ENCODE data around the gene THOP1. TPM values are rescaled to one million over a fixed set of nuclear protein-coding genes. Genes with fewer than 3 reads are reported as not detected.

The THOP1 gene
- total RNA-seq, 1 donor from 2014 or later = 173 TPM

DNA sequence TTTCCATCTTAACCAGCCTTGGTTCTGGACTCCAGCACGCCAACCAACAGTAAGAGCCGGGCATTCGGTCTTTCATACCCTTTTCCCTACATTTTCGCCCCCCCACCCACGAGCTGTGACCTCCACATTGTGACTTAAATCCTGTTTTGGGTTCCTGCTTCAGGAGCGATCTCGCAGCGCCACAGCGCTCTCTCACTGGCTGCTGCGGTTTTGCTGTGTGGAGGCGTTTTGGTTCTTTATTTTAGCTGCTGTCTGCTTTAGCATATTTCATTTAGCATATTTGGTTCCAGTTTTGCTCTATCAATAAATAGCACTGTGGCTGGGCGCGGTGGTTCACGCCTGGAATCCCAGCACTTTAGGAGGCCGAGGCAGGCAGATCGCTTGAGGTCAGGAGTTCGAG lies 25.9 kb upstream of the THOP1 start:
- TF ChIP-seq, protein P1, sequence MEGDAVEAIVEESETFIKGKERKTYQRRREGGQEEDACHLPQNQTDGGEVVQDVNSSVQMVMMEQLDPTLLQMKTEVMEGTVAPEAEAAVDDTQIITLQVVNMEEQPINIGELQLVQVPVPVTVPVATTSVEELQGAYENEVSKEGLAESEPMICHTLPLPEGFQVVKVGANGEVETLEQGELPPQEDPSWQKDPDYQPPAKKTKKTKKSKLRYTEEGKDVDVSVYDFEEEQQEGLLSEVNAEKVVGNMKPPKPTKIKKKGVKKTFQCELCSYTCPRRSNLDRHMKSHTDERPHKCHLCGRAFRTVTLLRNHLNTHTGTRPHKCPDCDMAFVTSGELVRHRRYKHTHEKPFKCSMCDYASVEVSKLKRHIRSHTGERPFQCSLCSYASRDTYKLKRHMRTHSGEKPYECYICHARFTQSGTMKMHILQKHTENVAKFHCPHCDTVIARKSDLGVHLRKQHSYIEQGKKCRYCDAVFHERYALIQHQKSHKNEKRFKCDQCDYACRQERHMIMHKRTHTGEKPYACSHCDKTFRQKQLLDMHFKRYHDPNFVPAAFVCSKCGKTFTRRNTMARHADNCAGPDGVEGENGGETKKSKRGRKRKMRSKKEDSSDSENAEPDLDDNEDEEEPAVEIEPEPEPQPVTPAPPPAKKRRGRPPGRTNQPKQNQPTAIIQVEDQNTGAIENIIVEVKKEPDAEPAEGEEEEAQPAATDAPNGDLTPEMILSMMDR (conservative IDR thresholded peaks at IDR 0.05) = no peak
- no peaks in the 10 kb centered on the region for H3K9me3 Mint-ChIP-seq
- DNase-seq (ENCODE audit: low read depth, low spot score) = no peak
- no peak overlapping the region for H3K27ac Mint-ChIP-seq (ENCODE audit: unreplicated experiment)
- no peaks in the 10 kb centered on the region for H3K4me1 Mint-ChIP-seq
- peaks cover 8% of the 10 kb centered on the region for H3K36me3 Mint-ChIP-seq (ENCODE audit: low read depth)
- H3K4me3 Mint-ChIP-seq = no peak overlapping the region
- no peaks in the 10 kb centered on the region for H3K27me3 Mint-ChIP-seq (ENCODE audit: low read depth)

DNA sequence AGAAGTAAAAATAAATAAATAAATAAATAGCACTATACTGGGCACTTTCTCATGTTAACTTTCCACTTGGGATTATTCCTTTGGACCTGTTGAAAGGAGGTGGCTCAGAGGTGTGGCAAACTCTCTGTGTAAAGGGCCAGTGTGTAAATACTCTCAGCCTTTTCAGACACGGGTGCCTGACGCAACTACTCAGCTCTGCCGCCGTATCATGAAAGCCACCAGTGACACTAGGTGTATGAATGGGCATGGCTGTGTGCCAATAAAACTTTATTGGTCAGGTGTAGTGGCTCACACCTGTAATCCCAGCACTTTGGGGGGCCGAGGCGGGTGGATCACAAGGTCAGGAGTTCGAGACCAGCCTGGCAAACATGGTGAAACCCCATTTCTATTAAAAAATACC lies 25.3 kb upstream of the THOP1 start:
- no peak for DNase-seq (ENCODE audit: low read depth, low spot score)
- H3K4me3 Mint-ChIP-seq = no peak overlapping the region
- no peaks in the 10 kb centered on the region for H3K9me3 Mint-ChIP-seq
- H3K27me3 Mint-ChIP-seq (ENCODE audit: low read depth) = no peaks in the 10 kb centered on the region
- no peaks in the 10 kb centered on the region for H3K4me1 Mint-ChIP-seq
- TF ChIP-seq, protein P1 (conservative IDR thresholded peaks at IDR 0.05) = no peak
- peaks cover 8% of the 10 kb centered on the region for H3K36me3 Mint-ChIP-seq (ENCODE audit: low read depth)
- H3K27ac Mint-ChIP-seq (ENCODE audit: unreplicated experiment) = no peak overlapping the region

- Mint-ChIP-seq H3K4me1 (no peaks in the 10 kb centered on the region), H3K36me3 (ENCODE audit: low read depth) (peaks cover 8% of the 10 kb centered on the region), H3K4me3 (no peak overlapping the region), H3K9me3 (no peaks in the 10 kb centered on the region), H3K27me3 (ENCODE audit: low read depth) (no peaks in the 10 kb centered on the region), H3K27ac (ENCODE audit: unreplicated experiment) (no peak overlapping the region)
- DNase-seq (ENCODE audit: low read depth, low spot score) = no peak
- TF ChIP-seq, protein P1 (conservative IDR thresholded peaks at IDR 0.05) = no peak
These were observed 24.0 kb upstream of the THOP1 start for GRCh38 chr19:2761309-2761677.

DNA sequence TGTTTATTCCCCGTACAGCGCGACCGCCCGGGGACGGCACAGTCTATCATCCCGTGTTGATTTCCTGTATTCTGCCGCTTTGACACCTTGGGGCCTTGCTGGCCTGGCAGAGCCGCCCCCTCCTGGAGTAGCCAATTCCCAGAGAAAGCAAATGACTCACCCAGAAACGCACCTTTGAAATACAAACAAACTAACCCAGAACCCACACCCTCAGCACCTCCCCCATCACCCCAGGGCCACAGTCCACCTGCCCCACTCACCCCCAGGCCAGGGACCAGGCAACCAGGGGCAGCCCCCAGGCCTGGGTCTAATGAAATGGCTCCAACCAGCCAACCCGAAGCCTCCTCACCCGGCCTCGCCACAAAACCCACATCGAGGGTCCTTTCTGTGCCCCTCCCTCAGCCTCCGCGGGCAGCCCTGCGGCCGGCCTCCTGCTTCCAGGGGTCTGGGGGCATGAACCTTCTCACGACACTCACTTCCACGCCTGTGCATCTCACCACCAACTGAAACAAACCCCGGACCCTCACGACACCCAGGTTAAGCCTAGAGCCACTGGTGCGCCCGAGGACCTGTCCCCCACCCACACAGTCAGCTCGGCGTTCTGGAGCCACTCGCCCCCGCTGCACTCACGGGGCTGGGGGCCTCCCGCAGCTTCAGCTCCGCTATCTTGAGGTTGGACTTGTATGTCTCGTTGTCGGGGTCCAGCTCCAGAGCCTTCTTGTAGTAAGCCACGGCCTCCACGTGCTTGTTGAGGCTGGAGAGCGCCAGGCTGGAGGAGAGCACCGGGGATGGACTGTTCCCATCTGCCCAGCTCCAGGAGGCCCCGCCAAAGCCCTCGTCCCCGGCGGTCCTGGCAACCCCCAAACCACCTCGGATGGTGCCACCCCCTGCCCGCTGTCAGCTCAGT lies 23.2 kb upstream of the THOP1 start:
- no peaks in the 10 kb centered on the region for H3K27me3 Mint-ChIP-seq (ENCODE audit: low read depth)
- no peak overlapping the region for H3K27ac Mint-ChIP-seq (ENCODE audit: unreplicated experiment)
- TF ChIP-seq, protein P1 (conservative IDR thresholded peaks at IDR 0.05) = no peak
- H3K36me3 Mint-ChIP-seq (ENCODE audit: low read depth) = peaks cover 8% of the 10 kb centered on the region
- H3K4me1 Mint-ChIP-seq = no peaks in the 10 kb centered on the region
- H3K4me3 Mint-ChIP-seq = no peak overlapping the region
- DNase-seq (ENCODE audit: low read depth, low spot score) = no peak
- no peaks in the 10 kb centered on the region for H3K9me3 Mint-ChIP-seq

- Mint-ChIP-seq H3K27me3 (ENCODE audit: low read depth) (no peaks in the 10 kb centered on the region), H3K36me3 (ENCODE audit: low read depth) (peaks cover 8% of the 10 kb centered on the region), H3K4me3 (no peak overlapping the region), H3K27ac (ENCODE audit: unreplicated experiment) (no peak overlapping the region), H3K9me3 (no peaks in the 10 kb centered on the region), H3K4me1 (no peaks in the 10 kb centered on the region)
- DNase-seq (ENCODE audit: low read depth, low spot score) = no peak
- TF ChIP-seq, protein P1 (conservative IDR thresholded peaks at IDR 0.05) = no peak
These were observed 22.4 kb upstream of the THOP1 start for GRCh38 chr19:2762783-2763496.
